ENCODE measurements around the gene TRPM1. TPM values are rescaled to one million over a fixed set of nuclear protein-coding genes. Genes with fewer than 3 reads are reported as not detected.

TRPM1 gene
- total RNA-seq, 1 donor from 2014 or later = not detected

DNA sequence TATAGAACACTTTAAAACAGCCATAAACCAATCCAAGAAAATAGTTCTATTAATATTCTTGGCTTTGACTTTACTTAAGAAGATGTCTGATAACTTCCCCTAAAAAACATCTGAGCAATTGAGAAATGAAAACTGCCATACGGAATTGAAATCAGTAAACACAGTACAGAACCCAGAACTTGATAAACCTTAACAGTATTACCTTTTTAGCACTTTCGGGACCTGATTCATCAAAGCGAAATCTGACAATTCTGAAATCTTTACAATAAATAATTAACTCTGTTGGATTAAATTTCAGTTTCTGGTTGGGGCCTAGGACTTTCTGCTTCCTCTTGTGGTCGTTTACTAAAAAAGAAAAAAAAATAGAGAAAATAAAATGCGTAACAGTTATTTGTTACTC, 127.4 kb downstream of the TRPM1 start:
- Histone ChIP-seq H3K4me3 (ENCODE audit: insufficient read depth, low read depth, low read length) (no peak overlapping the region), H3K9me3 (ENCODE audit: insufficient read depth, low read depth, low read length) (no peaks in the 10 kb centered on the region), H3K27ac (ENCODE audit: low read depth, low read length) (no peak overlapping the region), H3K9ac (ENCODE audit: low read length) (no peak overlapping the region), H3K36me3 (ENCODE audit: insufficient read depth, low read length) (peaks cover 7% of the 10 kb centered on the region), H3K27me3 (ENCODE audit: insufficient read depth, low read length) (no peaks in the 10 kb centered on the region), H3K79me2 (ENCODE audit: insufficient read depth, low read length) (peaks cover 27% of the 10 kb centered on the region), H2AFZ (ENCODE audit: low read depth, low read length) (no peak overlapping the region), H3K4me2 (ENCODE audit: low read length) (no peak overlapping the region), H3K4me1 (ENCODE audit: insufficient read depth, low read length) (no peaks in the 10 kb centered on the region), H4K20me1 (ENCODE audit: insufficient read depth, low read length) (peaks cover 26% of the 10 kb centered on the region)
- no peak for TF ChIP-seq EZH2 (IDR thresholded peaks at IDR 0.05; ENCODE audit: insufficient read depth, low read length)
- TF ChIP-seq, protein P1, sequence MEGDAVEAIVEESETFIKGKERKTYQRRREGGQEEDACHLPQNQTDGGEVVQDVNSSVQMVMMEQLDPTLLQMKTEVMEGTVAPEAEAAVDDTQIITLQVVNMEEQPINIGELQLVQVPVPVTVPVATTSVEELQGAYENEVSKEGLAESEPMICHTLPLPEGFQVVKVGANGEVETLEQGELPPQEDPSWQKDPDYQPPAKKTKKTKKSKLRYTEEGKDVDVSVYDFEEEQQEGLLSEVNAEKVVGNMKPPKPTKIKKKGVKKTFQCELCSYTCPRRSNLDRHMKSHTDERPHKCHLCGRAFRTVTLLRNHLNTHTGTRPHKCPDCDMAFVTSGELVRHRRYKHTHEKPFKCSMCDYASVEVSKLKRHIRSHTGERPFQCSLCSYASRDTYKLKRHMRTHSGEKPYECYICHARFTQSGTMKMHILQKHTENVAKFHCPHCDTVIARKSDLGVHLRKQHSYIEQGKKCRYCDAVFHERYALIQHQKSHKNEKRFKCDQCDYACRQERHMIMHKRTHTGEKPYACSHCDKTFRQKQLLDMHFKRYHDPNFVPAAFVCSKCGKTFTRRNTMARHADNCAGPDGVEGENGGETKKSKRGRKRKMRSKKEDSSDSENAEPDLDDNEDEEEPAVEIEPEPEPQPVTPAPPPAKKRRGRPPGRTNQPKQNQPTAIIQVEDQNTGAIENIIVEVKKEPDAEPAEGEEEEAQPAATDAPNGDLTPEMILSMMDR (IDR thresholded peaks at IDR 0.05; ENCODE audit: insufficient read depth, low read depth, low read length) = no peak
- Mint-ChIP-seq H3K27ac (ENCODE audit: unreplicated experiment) (no peak overlapping the region), H3K9me3 (ENCODE audit: unreplicated experiment) (no peaks in the 10 kb centered on the region), H3K4me3 (ENCODE audit: unreplicated experiment) (no peak overlapping the region), H3K4me1 (ENCODE audit: low read depth, unreplicated experiment) (no peaks in the 10 kb centered on the region), H3K36me3 (ENCODE audit: low read depth, unreplicated experiment) (peaks cover 10% of the 10 kb centered on the region), H3K27me3 (ENCODE audit: low read depth, unreplicated experiment) (no peaks in the 10 kb centered on the region)
- DNase-seq (ENCODE audit: low read depth) = no peak
- FAIRE-seq = no peak

DNA sequence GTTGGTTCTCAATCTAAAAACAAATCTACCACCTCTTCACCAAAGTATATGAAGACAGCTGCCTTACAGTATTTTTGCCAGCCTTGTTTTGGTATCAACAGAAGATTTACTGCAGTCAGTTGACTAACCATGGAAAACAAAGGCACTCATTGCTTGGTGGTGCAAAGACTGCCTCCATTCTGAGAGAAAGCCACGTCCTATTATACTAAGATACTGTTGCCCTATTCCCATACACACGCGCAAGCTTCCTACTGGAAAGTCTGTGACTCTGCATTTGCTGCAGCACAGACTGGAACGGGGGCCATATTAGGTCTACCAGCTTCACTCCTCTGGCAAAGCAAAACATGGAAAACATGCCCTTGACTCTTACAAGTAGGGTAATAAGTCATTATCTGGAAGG, 128.1 kb downstream of the TRPM1 start:
- Histone ChIP-seq H3K4me3 (ENCODE audit: insufficient read depth, low read depth, low read length) (no peak overlapping the region), H4K20me1 (ENCODE audit: insufficient read depth, low read length) (peaks cover 21% of the 10 kb centered on the region), H3K4me1 (ENCODE audit: insufficient read depth, low read length) (no peaks in the 10 kb centered on the region), H2AFZ (ENCODE audit: low read depth, low read length) (no peak overlapping the region), H3K4me2 (ENCODE audit: low read length) (no peak overlapping the region), H3K79me2 (ENCODE audit: insufficient read depth, low read length) (peaks cover 21% of the 10 kb centered on the region), H3K9ac (ENCODE audit: low read length) (no peak overlapping the region), H3K9me3 (ENCODE audit: insufficient read depth, low read depth, low read length) (no peaks in the 10 kb centered on the region), H3K27me3 (ENCODE audit: insufficient read depth, low read length) (no peaks in the 10 kb centered on the region), H3K36me3 (ENCODE audit: insufficient read depth, low read length) (peaks cover 7% of the 10 kb centered on the region), H3K27ac (ENCODE audit: low read depth, low read length) (no peak overlapping the region)
- Mint-ChIP-seq H3K4me1 (ENCODE audit: low read depth, unreplicated experiment) (no peaks in the 10 kb centered on the region), H3K4me3 (ENCODE audit: unreplicated experiment) (no peak overlapping the region), H3K9me3 (ENCODE audit: unreplicated experiment) (no peaks in the 10 kb centered on the region), H3K27me3 (ENCODE audit: low read depth, unreplicated experiment) (no peaks in the 10 kb centered on the region), H3K27ac (ENCODE audit: unreplicated experiment) (no peak overlapping the region), H3K36me3 (ENCODE audit: low read depth, unreplicated experiment) (peaks cover 10% of the 10 kb centered on the region)
- DNase-seq (ENCODE audit: low read depth) (no peak), FAIRE-seq (no peak)
- TF ChIP-seq, protein P1 (IDR thresholded peaks at IDR 0.05; ENCODE audit: insufficient read depth, low read depth, low read length) = no peak
- TF ChIP-seq EZH2 (IDR thresholded peaks at IDR 0.05; ENCODE audit: insufficient read depth, low read length) = no peak

DNA sequence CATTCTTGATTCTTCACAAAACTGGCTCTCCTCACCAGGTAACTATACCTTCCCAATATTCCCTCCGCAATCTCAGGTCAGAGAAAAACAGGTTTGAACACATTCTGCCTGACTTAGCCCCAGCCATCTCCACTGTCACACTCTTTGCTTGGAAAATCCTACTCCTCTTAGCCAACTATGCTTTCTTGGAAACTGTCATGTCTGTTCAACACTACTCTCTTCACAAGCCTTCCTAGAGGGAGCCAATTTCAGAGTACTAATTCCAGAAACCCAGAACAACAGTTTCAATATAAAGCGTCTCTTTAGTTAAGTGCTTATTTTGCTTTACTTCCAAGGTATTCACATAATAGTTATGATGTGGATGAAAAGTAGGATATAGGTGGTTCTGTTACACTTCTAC, 131.8 kb downstream of the TRPM1 start:
- Mint-ChIP-seq H3K27me3 (ENCODE audit: low read depth, unreplicated experiment) (no peaks in the 10 kb centered on the region), H3K27ac (ENCODE audit: unreplicated experiment) (no peak overlapping the region), H3K4me3 (ENCODE audit: unreplicated experiment) (no peak overlapping the region), H3K9me3 (ENCODE audit: unreplicated experiment) (no peaks in the 10 kb centered on the region), H3K36me3 (ENCODE audit: low read depth, unreplicated experiment) (peaks cover 10% of the 10 kb centered on the region), H3K4me1 (ENCODE audit: low read depth, unreplicated experiment) (no peaks in the 10 kb centered on the region)
- H3K27ac ChIP-seq (ENCODE audit: low read depth, low read length) = no peak overlapping the region
- no peaks in the 10 kb centered on the region for H3K4me1 ChIP-seq (ENCODE audit: insufficient read depth, low read length)
- no peak overlapping the region for H2AFZ ChIP-seq (ENCODE audit: low read depth, low read length)
- H3K4me2 ChIP-seq (ENCODE audit: low read length) = no peak overlapping the region
- peaks cover 3% of the 10 kb centered on the region for H3K79me2 ChIP-seq (ENCODE audit: insufficient read depth, low read length)
- DNase-seq (ENCODE audit: low read depth) (no peak), FAIRE-seq (no peak)
- H3K4me3 ChIP-seq (ENCODE audit: insufficient read depth, low read depth, low read length) = no peak overlapping the region
- peaks cover 15% of the 10 kb centered on the region for H3K36me3 ChIP-seq (ENCODE audit: insufficient read depth, low read length)
- peaks cover 8% of the 10 kb centered on the region for H4K20me1 ChIP-seq (ENCODE audit: insufficient read depth, low read length)
- no peaks in the 10 kb centered on the region for H3K27me3 ChIP-seq (ENCODE audit: insufficient read depth, low read length)
- no peak overlapping the region for H3K9ac ChIP-seq (ENCODE audit: low read length)
- no peak for TF ChIP-seq EZH2 (IDR thresholded peaks at IDR 0.05; ENCODE audit: insufficient read depth, low read length)
- TF ChIP-seq, protein P1 (IDR thresholded peaks at IDR 0.05; ENCODE audit: insufficient read depth, low read depth, low read length) = no peak
- H3K9me3 ChIP-seq (ENCODE audit: insufficient read depth, low read depth, low read length) = no peaks in the 10 kb centered on the region

Measured in astrocyte (in vitro differentiated cells and primary cell).